HCT116 (cell line): ENCODE results near the gene AP1B1. TPM values are rescaled to one million over a fixed set of nuclear protein-coding genes. Genes with fewer than 3 reads are reported as not detected.

Experiments used
- ATAC-seq: fragments of 200-7000 bp; cut with Tn5 transposase; 2 replicates; pipeline ENCODE4 v1.9.1; 2020; ENCODE audit warnings: mild to moderate bottlenecking, moderate library complexity
- BruUV-seq: library from RNA; stranded (reverse); fragments of 400-500 nt; replicated peaks from 2 replicates; lab custom pipeline; 2021; lab: Mats Ljungman, UMichigan
- CTCF ChIA-PET: fragments of 300-600 bp; sonication (Branson Sonifier 250); formaldehyde crosslinking; loops from one replicate; lab custom pipeline; 2021; ENCODE audit warnings: antibody characterized with exemption; lab: Charles Lee
- POLR2A ChIA-PET: fragments of 300-600, 350-600 bp; sonication (Branson Sonifier 250); formaldehyde crosslinking; loops from one replicate; lab custom pipeline; 2021; ENCODE audit warnings: antibody characterized with exemption; lab: Charles Lee
- RAD21 ChIA-PET, 2 experiments: fragments of 300-600 bp; sonication (Branson Sonifier 250); formaldehyde crosslinking; loops; one replicate each; lab custom pipeline; 2023; ENCODE audit warnings: low total read pairs in 2 of 2; ENCODE audit not compliant: uncharacterized antibody in 2 of 2, unreplicated experiment in 2 of 2, low non-redundant PET in 1 of 2; lab: Charles Lee
- DNase-seq: peaks from one replicate; pipeline ENCODE4 v3.0.0-alpha.2; 2010; ENCODE audit warnings: low read depth, low spot score
- H2AFZ ChIP-seq: fragments of 200-600 bp; shearing (Covaris generic), sonication (generic); 2 replicates; pipeline ENCODE4 v1.6.1; 2017; ENCODE audit warnings: low read depth, mixed run types, mixed read lengths, antibody characterized with exemption, low read length; ENCODE audit not compliant: poor library complexity, severe bottlenecking
- H3K27ac ChIP-seq: 2 replicates; pipeline ENCODE4 v1.5.1; 2012; ENCODE audit warnings: low read depth, low read length
- H3K27me3 ChIP-seq: fragments of 200-600 bp; sonication (generic); 2 replicates; pipeline ENCODE4 v1.6.1; 2016; ENCODE audit warnings: mixed run types, low read length, mixed read lengths; ENCODE audit not compliant: insufficient read depth
- H3K36me3 ChIP-seq, 2 experiments: fragments of 200-500 bp in 1 of 2; fragments of 200-600 bp in 1 of 2; sonication (Bioruptor generic) in 1 of 2; sonication (generic) in 1 of 2; 2 replicates each; pipeline versions ENCODE4 v1.5.1 to v1.6.1; 2014 to 2016; ENCODE audit warnings: low read length in 2 of 2, inconsistent platforms in 1 of 2, mixed read lengths in 1 of 2, mixed run types in 1 of 2; ENCODE audit not compliant: insufficient read depth in 2 of 2, control insufficient read depth in 1 of 2
- H3K4me1 ChIP-seq, 2 experiments: fragments of 200-600 bp in 1 of 2; sonication (generic) in 1 of 2; 2 replicates each; pipeline versions ENCODE4 v1.5.1 to v1.6.1; 2012 to 2017; ENCODE audit warnings: low read length in 2 of 2, inconsistent platforms in 1 of 2, mild to moderate bottlenecking in 1 of 2, mixed read lengths in 1 of 2, mixed run types in 1 of 2, moderate library complexity in 1 of 2; ENCODE audit not compliant: insufficient read depth in 2 of 2, control insufficient read depth in 1 of 2
- H3K4me2 ChIP-seq: fragments of 200-600 bp; sonication (generic); 2 replicates; pipeline ENCODE4 v1.6.1; 2017; ENCODE audit warnings: mixed run types, low read length, mixed read lengths
- H3K4me3 ChIP-seq, 2 experiments: fragments of 200-600 bp in 1 of 2; sonication (generic) in 1 of 2; replicated peaks in 1 of 2; 2 replicates each; pipeline ENCODE4 v1.5.1; 2011 to 2016; ENCODE audit warnings: low read length in 2 of 2, control low read depth in 1 of 2, low read depth in 1 of 2, mild to moderate bottlenecking in 1 of 2, mixed read lengths in 1 of 2, mixed run types in 1 of 2
- H3K79me2 ChIP-seq: fragments of 200-600 bp; sonication (generic); 2 replicates; pipeline ENCODE4 v1.6.1; 2017; ENCODE audit warnings: mild to moderate bottlenecking, mixed run types, low read length, moderate library complexity, mixed read lengths; ENCODE audit not compliant: insufficient read depth
- H3K9ac ChIP-seq: fragments of 200-600 bp; sonication (generic); 2 replicates; pipeline ENCODE4 v1.6.1; 2016; ENCODE audit warnings: low read length, mixed read lengths
- H3K9me2 ChIP-seq: fragments of 200-600 bp; sonication (generic), shearing (Covaris generic); 2 replicates; pipeline ENCODE4 v1.6.1; 2017; ENCODE audit warnings: mixed run types, mild to moderate bottlenecking, moderate library complexity; ENCODE audit not compliant: insufficient read depth
- H3K9me3 ChIP-seq, 2 experiments: fragments of 200-500 bp in 1 of 2; fragments of 200-600 bp in 1 of 2; sonication (Bioruptor generic) in 1 of 2; sonication (generic) in 1 of 2; 2 replicates each; pipeline ENCODE4 v1.6.1; 2014 to 2017; ENCODE audit warnings: low read length in 2 of 2, mixed read lengths in 2 of 2, inconsistent platforms in 1 of 2, low read depth in 1 of 2, mild to moderate bottlenecking in 1 of 2, mixed run types in 1 of 2, moderate library complexity in 1 of 2; ENCODE audit not compliant: control insufficient read depth in 1 of 2, insufficient read depth in 1 of 2
- H4K20me1 ChIP-seq: fragments of 200-600 bp; sonication (generic), shearing (Covaris generic); 2 replicates; pipeline ENCODE4 v1.6.1; 2017; ENCODE audit warnings: mixed run types, mild to moderate bottlenecking, moderate library complexity; ENCODE audit not compliant: insufficient read depth
- CBX3 ChIP-seq: IDR thresholded peaks from 2 replicates; pipeline ENCODE4 v1.6.1; 2012; ENCODE audit warnings: low read depth
- CEBPB ChIP-seq: IDR thresholded peaks from 2 replicates; pipeline ENCODE4 v1.6.1; 2012; ENCODE audit warnings: low read depth
- EZH2 ChIP-seq: fragments of 200-600 bp; sonication (generic); IDR thresholded peaks from 2 replicates; pipeline ENCODE4 v1.6.1; 2017; ENCODE audit warnings: antibody characterized with exemption, mixed run types
- FOSL1 ChIP-seq: IDR thresholded peaks from 2 replicates; pipeline ENCODE4 v1.6.1; 2012; ENCODE audit warnings: low read depth
- POLR2AphosphoS5 ChIP-seq: IDR thresholded peaks from 2 replicates; pipeline ENCODE4 v1.6.1; 2011; ENCODE audit warnings: mild to moderate bottlenecking, low read depth, low read length, moderate library complexity
- RAD21 ChIP-seq: IDR thresholded peaks from 2 replicates; pipeline ENCODE4 v1.6.1; 2012; ENCODE audit warnings: low read depth, mild to moderate bottlenecking
- REST ChIP-seq: IDR thresholded peaks from 2 replicates; pipeline ENCODE4 v1.6.1; 2012; ENCODE audit warnings: low read depth
- intact Hi-C: fragments of 100-400 bp; cut with micrococcal nuclease; formaldehyde crosslinking; loops from 2 replicates; pipeline ENCODE4 v1.10.0; 2022
- total RNA-seq: library from RNA; stranded (reverse); gene quantifications from one replicate; pipeline ENCODE4 v1.2.1, GENCODE V29; 2021; ENCODE audit not compliant: unreplicated experiment
- TF ChIP-seq, protein P1 (sequence below): IDR thresholded peaks from 2 replicates; pipeline ENCODE4 v1.6.1; 2011; ENCODE audit warnings: mild to moderate bottlenecking, low read length, moderate library complexity; ENCODE audit not compliant: insufficient replicate concordance; ENCODE audit errors: extremely low read depth
- TF ChIP-seq, protein P2 (sequence below): IDR thresholded peaks from 2 replicates; pipeline ENCODE4 v1.6.1; 2012
- TF ChIP-seq, protein P3 (sequence below), 3 experiments: fragments of 200-600 bp in 1 of 3; sonication (generic) in 1 of 3; IDR thresholded peaks in 2 of 3; conservative IDR thresholded peaks in 1 of 3; 2 replicates each; pipeline ENCODE4 v1.5.1; 2012 to 2017; ENCODE audit warnings: low read depth in 2 of 3, low read length in 2 of 3, antibody characterized with exemption in 1 of 3, borderline replicate concordance in 1 of 3, control low read depth in 1 of 3, mild to moderate bottlenecking in 1 of 3, mixed read lengths in 1 of 3, mixed run types in 1 of 3, moderate library complexity in 1 of 3; ENCODE audit not compliant: insufficient read depth in 1 of 3

Gene AP1B1
- total RNA-seq, 1 experiment from 2014 or later = 60.4 TPM

GRCh38 chr22:29317827-29318454, 70.4 kb downstream of the AP1B1 start (continued):
- TF ChIP-seq, protein P1, sequence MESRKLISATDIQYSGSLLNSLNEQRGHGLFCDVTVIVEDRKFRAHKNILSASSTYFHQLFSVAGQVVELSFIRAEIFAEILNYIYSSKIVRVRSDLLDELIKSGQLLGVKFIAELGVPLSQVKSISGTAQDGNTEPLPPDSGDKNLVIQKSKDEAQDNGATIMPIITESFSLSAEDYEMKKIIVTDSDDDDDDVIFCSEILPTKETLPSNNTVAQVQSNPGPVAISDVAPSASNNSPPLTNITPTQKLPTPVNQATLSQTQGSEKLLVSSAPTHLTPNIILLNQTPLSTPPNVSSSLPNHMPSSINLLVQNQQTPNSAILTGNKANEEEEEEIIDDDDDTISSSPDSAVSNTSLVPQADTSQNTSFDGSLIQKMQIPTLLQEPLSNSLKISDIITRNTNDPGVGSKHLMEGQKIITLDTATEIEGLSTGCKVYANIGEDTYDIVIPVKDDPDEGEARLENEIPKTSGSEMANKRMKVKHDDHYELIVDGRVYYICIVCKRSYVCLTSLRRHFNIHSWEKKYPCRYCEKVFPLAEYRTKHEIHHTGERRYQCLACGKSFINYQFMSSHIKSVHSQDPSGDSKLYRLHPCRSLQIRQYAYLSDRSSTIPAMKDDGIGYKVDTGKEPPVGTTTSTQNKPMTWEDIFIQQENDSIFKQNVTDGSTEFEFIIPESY = no peak
- TF ChIP-seq EZH2 = no peak
- no peak for TF ChIP-seq CBX3

DNA sequence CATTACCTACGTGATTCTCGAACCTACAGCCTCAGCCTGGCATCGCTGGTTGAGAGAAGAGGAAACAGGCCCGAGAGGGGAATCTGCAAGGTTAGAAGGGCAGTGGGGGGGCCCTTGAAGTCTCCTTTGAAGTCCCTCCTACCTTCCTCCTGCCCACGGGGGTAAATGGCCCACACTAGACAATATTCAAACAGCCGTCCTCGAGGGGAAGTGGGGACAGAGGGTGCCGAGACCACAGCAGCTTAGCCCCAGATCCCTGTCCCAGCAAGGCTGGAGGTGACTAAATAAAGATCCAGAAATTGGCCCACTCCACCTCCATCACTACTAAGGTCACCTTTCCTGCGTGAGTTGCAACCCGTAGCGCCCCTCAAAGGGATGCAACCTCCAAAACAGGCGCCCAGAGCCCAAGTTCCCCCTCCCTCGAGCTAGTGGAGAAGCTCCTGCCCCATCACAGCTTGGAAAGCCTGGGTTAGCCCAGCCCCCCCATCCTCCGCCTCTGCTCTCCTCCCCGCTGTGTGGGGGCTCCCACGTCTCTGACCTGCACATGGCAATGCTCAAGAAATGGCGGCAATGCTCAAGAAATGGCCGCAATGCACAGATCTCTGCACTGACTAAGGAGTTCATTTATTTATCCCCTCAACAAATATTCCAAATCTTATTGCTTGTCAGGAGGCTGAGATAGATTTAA, 72.1 kb downstream of the AP1B1 start:
- intact Hi-C loops = no loop called here
- H3K27me3 ChIP-seq = no peaks in the 10 kb centered on the region
- CTCF ChIA-PET = no interaction called here

More for the DNA sequence above, 72.1 kb downstream of the AP1B1 start:
- Histone ChIP-seq H3K27ac (no peak overlapping the region), H2AFZ (no peak overlapping the region), H3K4me1 (peaks cover 0 to 15% of the 10 kb centered on the region in 2 experiments; a peak in 3 of 4 replicates), H4K20me1 (no peaks in the 10 kb centered on the region), H3K9me2 (no peaks in the 10 kb centered on the region), H3K4me2 (no peak overlapping the region), H3K79me2 (no peaks in the 10 kb centered on the region), H3K36me3 (no peaks in the 10 kb centered on the region), H3K4me3 (no peak overlapping the region), H3K9ac (no peak overlapping the region), H3K9me3 (no peaks in the 10 kb centered on the region)
- ChIA-PET RAD21 (no interaction called here), POLR2A (no interaction called here)
- no peak for DNase-seq
- BruUV-seq = no TSS peak
- TF ChIP-seq FOSL1 (no peak), POLR2AphosphoS5 (no peak), REST (no peak), CEBPB (no peak), EZH2 (no peak), RAD21 (no peak)
- TF ChIP-seq, protein P2, sequence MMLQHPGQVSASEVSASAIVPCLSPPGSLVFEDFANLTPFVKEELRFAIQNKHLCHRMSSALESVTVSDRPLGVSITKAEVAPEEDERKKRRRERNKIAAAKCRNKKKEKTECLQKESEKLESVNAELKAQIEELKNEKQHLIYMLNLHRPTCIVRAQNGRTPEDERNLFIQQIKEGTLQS = no peak
- TF ChIP-seq, protein P3, sequence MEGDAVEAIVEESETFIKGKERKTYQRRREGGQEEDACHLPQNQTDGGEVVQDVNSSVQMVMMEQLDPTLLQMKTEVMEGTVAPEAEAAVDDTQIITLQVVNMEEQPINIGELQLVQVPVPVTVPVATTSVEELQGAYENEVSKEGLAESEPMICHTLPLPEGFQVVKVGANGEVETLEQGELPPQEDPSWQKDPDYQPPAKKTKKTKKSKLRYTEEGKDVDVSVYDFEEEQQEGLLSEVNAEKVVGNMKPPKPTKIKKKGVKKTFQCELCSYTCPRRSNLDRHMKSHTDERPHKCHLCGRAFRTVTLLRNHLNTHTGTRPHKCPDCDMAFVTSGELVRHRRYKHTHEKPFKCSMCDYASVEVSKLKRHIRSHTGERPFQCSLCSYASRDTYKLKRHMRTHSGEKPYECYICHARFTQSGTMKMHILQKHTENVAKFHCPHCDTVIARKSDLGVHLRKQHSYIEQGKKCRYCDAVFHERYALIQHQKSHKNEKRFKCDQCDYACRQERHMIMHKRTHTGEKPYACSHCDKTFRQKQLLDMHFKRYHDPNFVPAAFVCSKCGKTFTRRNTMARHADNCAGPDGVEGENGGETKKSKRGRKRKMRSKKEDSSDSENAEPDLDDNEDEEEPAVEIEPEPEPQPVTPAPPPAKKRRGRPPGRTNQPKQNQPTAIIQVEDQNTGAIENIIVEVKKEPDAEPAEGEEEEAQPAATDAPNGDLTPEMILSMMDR (IDR thresholded peaks at IDR 0.05 in 2 of 3, conservative IDR thresholded peaks at IDR 0.05 in 1 of 3; ENCODE audit: borderline replicate concordance in 1 of 3, insufficient read depth in 1 of 3, low read depth in 2 of 3, low read length in 2 of 3) = no peak
- ATAC-seq = no peak
